Measurements from ENCODE around the gene MGAT5B. TPM values are rescaled to one million over a fixed set of nuclear protein-coding genes. Genes with fewer than 3 reads are reported as not detected.

Gene MGAT5B
- total and polyA plus RNA-seq, 4 donors, result 0.28 to 0.67 (median 0.46) TPM

- ATAC-seq (ENCODE audit: insufficient read depth, low FRiP score) (no peak), DNase-seq (no peak)
- no peak overlapping the region for H3K27ac ChIP-seq (ENCODE audit: low read depth in 1 of 2, low read length in 1 of 2)
- H3K9me3 ChIP-seq (ENCODE audit: control insufficient read depth in 4 of 4, insufficient read depth in 3 of 4, low read length in 3 of 4), result no peaks in the 10 kb centered on the region
- WGBS, 2 donors, result 88% methylated on average over 17 of the region's 17 CpGs
- TF ChIP-seq, protein P1, sequence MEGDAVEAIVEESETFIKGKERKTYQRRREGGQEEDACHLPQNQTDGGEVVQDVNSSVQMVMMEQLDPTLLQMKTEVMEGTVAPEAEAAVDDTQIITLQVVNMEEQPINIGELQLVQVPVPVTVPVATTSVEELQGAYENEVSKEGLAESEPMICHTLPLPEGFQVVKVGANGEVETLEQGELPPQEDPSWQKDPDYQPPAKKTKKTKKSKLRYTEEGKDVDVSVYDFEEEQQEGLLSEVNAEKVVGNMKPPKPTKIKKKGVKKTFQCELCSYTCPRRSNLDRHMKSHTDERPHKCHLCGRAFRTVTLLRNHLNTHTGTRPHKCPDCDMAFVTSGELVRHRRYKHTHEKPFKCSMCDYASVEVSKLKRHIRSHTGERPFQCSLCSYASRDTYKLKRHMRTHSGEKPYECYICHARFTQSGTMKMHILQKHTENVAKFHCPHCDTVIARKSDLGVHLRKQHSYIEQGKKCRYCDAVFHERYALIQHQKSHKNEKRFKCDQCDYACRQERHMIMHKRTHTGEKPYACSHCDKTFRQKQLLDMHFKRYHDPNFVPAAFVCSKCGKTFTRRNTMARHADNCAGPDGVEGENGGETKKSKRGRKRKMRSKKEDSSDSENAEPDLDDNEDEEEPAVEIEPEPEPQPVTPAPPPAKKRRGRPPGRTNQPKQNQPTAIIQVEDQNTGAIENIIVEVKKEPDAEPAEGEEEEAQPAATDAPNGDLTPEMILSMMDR (IDR thresholded peaks at IDR 0.05; ENCODE audit: control extremely low read depth, extremely low read depth), result no peak
- peaks cover 0 to 6% (median 0%) of the 10 kb centered on the region in 3 donors for H3K27me3 ChIP-seq (ENCODE audit: control insufficient read depth in 3 of 3, insufficient read depth in 3 of 3, low read length in 2 of 3)
- peaks cover 0 to 8% (median 0%) of the 10 kb centered on the region in 5 donors for H3K4me1 ChIP-seq (ENCODE audit: control insufficient read depth in 5 of 5, insufficient read depth in 5 of 5, low read length in 5 of 5)
- no peak overlapping the region for H3K9ac ChIP-seq (ENCODE audit: insufficient read depth in 1 of 2, low read length in 2 of 2)
- H3K36me3 ChIP-seq (ENCODE audit: control insufficient read depth in 4 of 4, insufficient read depth in 4 of 4, low read length in 4 of 4), result no peaks in the 10 kb centered on the region
- H3K4me3 ChIP-seq, result no peak overlapping the region
These were observed 88.8 kb downstream of the MGAT5B start for GRCh38 chr17:76956846-76957540.

DNA sequence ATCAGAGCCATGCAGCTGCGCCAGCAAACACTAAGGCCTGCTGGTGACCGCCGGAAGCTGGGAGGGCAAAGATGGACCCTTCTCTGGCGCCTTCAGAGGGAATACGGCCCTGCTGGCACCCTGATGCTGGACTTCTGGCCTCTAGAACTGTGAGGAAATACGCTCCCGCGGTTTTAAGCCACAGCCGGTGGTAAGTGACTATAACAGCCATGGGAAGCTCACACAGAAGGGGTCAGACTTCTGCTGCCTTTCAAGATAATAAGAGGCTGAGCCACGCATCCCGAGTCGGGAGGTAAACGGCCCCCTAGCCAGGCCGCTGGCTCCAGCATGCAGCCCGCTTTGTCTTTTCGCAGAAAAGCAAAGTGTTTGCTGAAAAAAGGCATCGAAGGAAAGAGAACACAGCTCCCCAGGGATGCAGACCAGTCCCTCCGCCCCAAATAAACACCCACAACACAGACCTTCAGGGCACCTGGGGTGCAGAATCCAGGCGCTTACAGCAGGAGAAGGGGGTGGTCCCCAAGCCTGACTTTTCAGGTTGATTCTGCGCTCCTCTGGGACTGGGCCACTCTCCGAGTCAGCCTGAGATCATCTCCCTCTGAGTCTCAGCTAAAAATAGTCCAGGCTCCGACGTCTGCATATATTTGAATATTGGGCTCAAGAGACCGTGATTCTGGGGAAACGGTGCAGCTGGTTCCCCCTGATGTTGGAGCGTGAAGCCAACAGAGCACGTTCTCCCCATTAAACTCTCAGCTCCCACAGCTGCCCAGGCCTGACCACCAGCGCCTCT lies 89.7 kb downstream of the MGAT5B start:
- H3K27ac ChIP-seq (ENCODE audit: low read depth in 1 of 2, low read length in 1 of 2), result no peak overlapping the region
- peaks cover 0 to 8% (median 0%) of the 10 kb centered on the region in 5 donors for H3K4me1 ChIP-seq (ENCODE audit: control insufficient read depth in 5 of 5, insufficient read depth in 5 of 5, low read length in 5 of 5)
- H3K27me3 ChIP-seq (ENCODE audit: control insufficient read depth in 3 of 3, insufficient read depth in 3 of 3, low read length in 2 of 3), result peaks cover 0 to 6% (median 0%) of the 10 kb centered on the region in 3 donors
- H3K4me3 ChIP-seq, result no peak overlapping the region
- TF ChIP-seq, protein P1 (IDR thresholded peaks at IDR 0.05; ENCODE audit: control extremely low read depth, extremely low read depth), result no peak
- ATAC-seq (ENCODE audit: insufficient read depth, low FRiP score) (no peak), DNase-seq (peak in 2 of 3 donors; percentile 8 to 37)
- no peak overlapping the region for H3K9ac ChIP-seq (ENCODE audit: insufficient read depth in 1 of 2, low read length in 2 of 2)
- no peaks in the 10 kb centered on the region for H3K9me3 ChIP-seq (ENCODE audit: control insufficient read depth in 4 of 4, insufficient read depth in 3 of 4, low read length in 3 of 4)
- no peaks in the 10 kb centered on the region for H3K36me3 ChIP-seq (ENCODE audit: control insufficient read depth in 4 of 4, insufficient read depth in 4 of 4, low read length in 4 of 4)
- WGBS, 2 donors, result 56 to 71% methylated on average over 28 of the region's 28 CpGs

DNA sequence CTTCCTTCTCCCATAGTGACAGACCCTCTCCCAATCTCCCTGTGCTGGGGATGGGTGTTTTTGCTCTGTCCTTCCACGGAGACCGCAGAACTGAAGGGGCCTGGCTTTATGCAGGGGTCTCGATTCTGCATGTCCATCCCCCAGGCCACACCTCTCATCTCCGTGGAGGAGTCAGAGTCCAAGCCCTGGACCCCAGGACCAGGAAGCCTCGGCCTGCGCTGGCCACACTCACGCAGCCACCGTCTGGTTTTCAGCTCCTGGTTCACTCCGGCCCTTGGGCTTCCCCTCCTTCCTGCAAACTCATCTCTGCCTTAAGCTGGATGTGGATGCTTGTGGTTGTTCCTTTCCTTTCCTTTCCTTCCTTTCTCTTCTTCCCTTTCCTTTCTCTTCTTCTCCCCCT lies 90.8 kb downstream of the MGAT5B start:
- H3K36me3 ChIP-seq (ENCODE audit: control insufficient read depth in 4 of 4, insufficient read depth in 4 of 4, low read length in 4 of 4), result no peaks in the 10 kb centered on the region
- no peak for ATAC-seq (ENCODE audit: insufficient read depth, low FRiP score)
- no peak for DNase-seq
- WGBS, 2 donors, result 79 to 81% methylated on average over 9 of the region's 9 CpGs
- H3K4me1 ChIP-seq (ENCODE audit: control insufficient read depth in 5 of 5, insufficient read depth in 5 of 5, low read length in 5 of 5), result peaks cover 0 to 8% (median 0%) of the 10 kb centered on the region in 5 donors
- H3K27ac ChIP-seq (ENCODE audit: low read depth in 1 of 2, low read length in 1 of 2), result no peak overlapping the region
- TF ChIP-seq, protein P1 (IDR thresholded peaks at IDR 0.05; ENCODE audit: control extremely low read depth, extremely low read depth), result no peak
- no peak overlapping the region for H3K4me3 ChIP-seq
- peaks cover 0 to 6% (median 0%) of the 10 kb centered on the region in 3 donors for H3K27me3 ChIP-seq (ENCODE audit: control insufficient read depth in 3 of 3, insufficient read depth in 3 of 3, low read length in 2 of 3)
- H3K9ac ChIP-seq (ENCODE audit: insufficient read depth in 1 of 2, low read length in 2 of 2), result no peak overlapping the region
- H3K9me3 ChIP-seq (ENCODE audit: control insufficient read depth in 4 of 4, insufficient read depth in 3 of 4, low read length in 3 of 4), result no peaks in the 10 kb centered on the region
